Upper lobe of left lung (tissue), 6 donors: ENCODE results near the gene FNDC3B. TPM values are rescaled to one million over a fixed set of nuclear protein-coding genes. Genes with fewer than 3 reads are reported as not detected.

Experiments used
- ATAC-seq, 2 donors: fragments of 200-7000 bp; cut with Tn5 transposase; one replicate each; pipeline ENCODE4 v1.9.1; 2022; ENCODE audit warnings: mild to moderate bottlenecking in 2 of 2, moderate library complexity in 2 of 2; ENCODE audit not compliant: low FRiP score in 2 of 2
- DNase-seq, 2 donors: peaks; one replicate each; pipeline ENCODE4 v3.0.0-alpha.2; 2019 to 2020
- H3K27ac ChIP-seq, 4 donors: fragments of 200-600 bp; sonication (generic); one replicate each; pipeline ENCODE4 v1.5.1; 2016 to 2019
- H3K27me3 ChIP-seq, 4 donors: fragments of 200-600 bp; sonication (generic); one replicate each; pipeline ENCODE4 v1.5.1; 2017 to 2019
- H3K36me3 ChIP-seq, 4 donors: fragments of 200-600 bp; sonication (generic); one replicate each; pipeline ENCODE4 v1.5.1; 2016 to 2019
- H3K4me1 ChIP-seq, 4 donors: fragments of 200-600 bp; sonication (generic); one replicate each; pipeline ENCODE4 v1.5.1; 2018 to 2019
- H3K4me3 ChIP-seq, 4 donors: fragments of 200-600 bp; sonication (generic); one replicate each; pipeline ENCODE4 v1.5.1; 2017 to 2019; ENCODE audit warnings: mild to moderate bottlenecking in 2 of 4, moderate library complexity in 1 of 4
- H3K9me3 ChIP-seq, 4 donors: fragments of 200-600 bp; sonication (generic); one replicate each; pipeline ENCODE4 v1.5.1; 2018 to 2019
- EP300 ChIP-seq, 4 donors: sonication (generic); formaldehyde crosslinking; IDR thresholded peaks; one replicate each; pipeline ENCODE4 v1.5.1; 2017; ENCODE audit warnings: antibody characterized with exemption in 4 of 4, control low read depth in 2 of 4
- POLR2A ChIP-seq, 4 donors: fragments of 450-650 bp; IDR thresholded peaks; one replicate each; pipeline ENCODE4 v1.5.1; 2016 to 2017; ENCODE audit warnings: antibody characterized with exemption in 4 of 4, mild to moderate bottlenecking in 2 of 4
- POLR2AphosphoS5 ChIP-seq, 2 donors: sonication (generic); formaldehyde crosslinking; IDR thresholded peaks; one replicate each; pipeline ENCODE4 v1.5.1; 2017; ENCODE audit warnings: antibody characterized with exemption in 2 of 2
- WGBS, 2 donors: methylation state at CpG; one replicate each; pipeline ENCODE4 v1.1.5; 2017 to 2018; 5-methylcytosine and 5-hydroxymethylcytosine counted together
- total RNA-seq, 6 donors: library from RNA; depleted of rRNA in 4 of 6; stranded (reverse); fragments of >200 nt in 4 of 6; gene quantifications; one replicate each; pipeline versions ENCODE4 v1.1.0 to v1.2.1, GENCODE V29; 2016 to 2021
- TF ChIP-seq, protein P1 (sequence below), 6 experiments: fragments of 450-650 bp in 4 of 6; fragments of 200-600 bp in 2 of 6; sonication (generic) in 2 of 6; IDR thresholded peaks; one replicate each; pipeline ENCODE4 v1.5.1; 2016 to 2019; ENCODE audit warnings: antibody characterized with exemption in 6 of 6
- donor health status: DM: no; HTN: no; CAD: no; lungs with moderate emphysema.
- donor health status: DM: no; HTN: yes; CAD: no; lungs with severe emphysema.

Gene FNDC3B
- total RNA-seq, 6 donors from 2014 or later, result 73.3 to 167 (median 119) TPM

DNA sequence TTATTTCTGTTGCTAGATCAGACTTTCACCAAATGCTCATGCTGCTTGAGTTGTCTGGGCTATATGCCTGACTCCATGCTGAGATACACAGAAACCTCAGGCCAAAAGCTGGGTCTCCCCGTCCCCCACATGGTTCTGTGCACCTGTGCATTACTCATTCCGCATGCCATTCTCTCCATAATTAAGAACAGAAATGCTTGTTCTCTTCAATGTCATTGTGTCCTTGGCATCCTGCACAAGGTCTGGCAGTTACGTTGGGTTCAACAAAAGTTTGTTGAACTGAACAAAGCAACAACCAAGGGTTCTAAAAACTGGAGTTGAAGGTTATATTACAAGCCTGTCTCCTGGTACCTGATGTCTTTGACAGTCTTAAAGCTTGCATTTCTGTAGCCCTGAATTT is 177.5 kb downstream of the FNDC3B start:
- H3K4me1 ChIP-seq, result peaks cover 15 to 48% (median 31%) of the 10 kb centered on the region in 4 donors
- no peak for TF ChIP-seq POLR2A (IDR thresholded peaks at IDR 0.05)
- no peak for TF ChIP-seq EP300 (IDR thresholded peaks at IDR 0.05)
- TF ChIP-seq, protein P1, sequence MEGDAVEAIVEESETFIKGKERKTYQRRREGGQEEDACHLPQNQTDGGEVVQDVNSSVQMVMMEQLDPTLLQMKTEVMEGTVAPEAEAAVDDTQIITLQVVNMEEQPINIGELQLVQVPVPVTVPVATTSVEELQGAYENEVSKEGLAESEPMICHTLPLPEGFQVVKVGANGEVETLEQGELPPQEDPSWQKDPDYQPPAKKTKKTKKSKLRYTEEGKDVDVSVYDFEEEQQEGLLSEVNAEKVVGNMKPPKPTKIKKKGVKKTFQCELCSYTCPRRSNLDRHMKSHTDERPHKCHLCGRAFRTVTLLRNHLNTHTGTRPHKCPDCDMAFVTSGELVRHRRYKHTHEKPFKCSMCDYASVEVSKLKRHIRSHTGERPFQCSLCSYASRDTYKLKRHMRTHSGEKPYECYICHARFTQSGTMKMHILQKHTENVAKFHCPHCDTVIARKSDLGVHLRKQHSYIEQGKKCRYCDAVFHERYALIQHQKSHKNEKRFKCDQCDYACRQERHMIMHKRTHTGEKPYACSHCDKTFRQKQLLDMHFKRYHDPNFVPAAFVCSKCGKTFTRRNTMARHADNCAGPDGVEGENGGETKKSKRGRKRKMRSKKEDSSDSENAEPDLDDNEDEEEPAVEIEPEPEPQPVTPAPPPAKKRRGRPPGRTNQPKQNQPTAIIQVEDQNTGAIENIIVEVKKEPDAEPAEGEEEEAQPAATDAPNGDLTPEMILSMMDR (IDR thresholded peaks at IDR 0.05), result no peak
- no peak for TF ChIP-seq POLR2AphosphoS5 (IDR thresholded peaks at IDR 0.05)
- H3K27ac ChIP-seq, result no peak overlapping the region
- no peak overlapping the region for H3K4me3 ChIP-seq
- WGBS, 2 donors, result 92 to 96% methylated on average over 3 of the region's 3 CpGs
- ATAC-seq, result no peak
- H3K27me3 ChIP-seq, result no peaks in the 10 kb centered on the region
- H3K9me3 ChIP-seq, result no peaks in the 10 kb centered on the region
- DNase-seq, result no peak
- no peaks in the 10 kb centered on the region for H3K36me3 ChIP-seq

DNA sequence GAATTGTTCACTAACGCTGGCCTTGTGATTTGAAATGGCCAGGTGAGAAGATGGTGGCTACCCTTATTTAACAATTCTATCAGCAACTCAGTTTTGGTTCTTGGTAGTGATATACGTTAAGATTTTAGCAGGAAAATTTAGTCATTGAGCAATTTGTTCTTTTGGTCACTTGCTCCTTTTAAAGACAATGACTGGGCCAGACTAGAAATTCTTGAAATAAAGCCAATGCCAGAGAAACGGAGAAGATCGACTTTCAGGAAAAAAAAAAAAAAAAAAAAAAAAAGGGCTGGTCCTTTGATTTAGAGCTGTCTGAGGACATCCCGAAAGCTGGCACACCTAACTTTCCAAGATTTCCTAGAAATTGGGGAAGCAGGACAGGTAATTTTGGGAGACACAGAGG is 178.5 kb downstream of the FNDC3B start:
- no peak for TF ChIP-seq POLR2AphosphoS5 (IDR thresholded peaks at IDR 0.05)
- TF ChIP-seq, protein P1 (IDR thresholded peaks at IDR 0.05), result no peak
- ATAC-seq (no peak), DNase-seq (no peak)
- 44 to 55% methylated on average over 5 of the region's 5 CpGs for WGBS, 2 donors
- H3K27me3 ChIP-seq, result no peaks in the 10 kb centered on the region
- no peaks in the 10 kb centered on the region for H3K9me3 ChIP-seq
- no peaks in the 10 kb centered on the region for H3K36me3 ChIP-seq
- H3K4me3 ChIP-seq, result no peak overlapping the region
- peaks cover 13 to 39% (median 25%) of the 10 kb centered on the region in 4 donors for H3K4me1 ChIP-seq
- no peak overlapping the region for H3K27ac ChIP-seq

DNA sequence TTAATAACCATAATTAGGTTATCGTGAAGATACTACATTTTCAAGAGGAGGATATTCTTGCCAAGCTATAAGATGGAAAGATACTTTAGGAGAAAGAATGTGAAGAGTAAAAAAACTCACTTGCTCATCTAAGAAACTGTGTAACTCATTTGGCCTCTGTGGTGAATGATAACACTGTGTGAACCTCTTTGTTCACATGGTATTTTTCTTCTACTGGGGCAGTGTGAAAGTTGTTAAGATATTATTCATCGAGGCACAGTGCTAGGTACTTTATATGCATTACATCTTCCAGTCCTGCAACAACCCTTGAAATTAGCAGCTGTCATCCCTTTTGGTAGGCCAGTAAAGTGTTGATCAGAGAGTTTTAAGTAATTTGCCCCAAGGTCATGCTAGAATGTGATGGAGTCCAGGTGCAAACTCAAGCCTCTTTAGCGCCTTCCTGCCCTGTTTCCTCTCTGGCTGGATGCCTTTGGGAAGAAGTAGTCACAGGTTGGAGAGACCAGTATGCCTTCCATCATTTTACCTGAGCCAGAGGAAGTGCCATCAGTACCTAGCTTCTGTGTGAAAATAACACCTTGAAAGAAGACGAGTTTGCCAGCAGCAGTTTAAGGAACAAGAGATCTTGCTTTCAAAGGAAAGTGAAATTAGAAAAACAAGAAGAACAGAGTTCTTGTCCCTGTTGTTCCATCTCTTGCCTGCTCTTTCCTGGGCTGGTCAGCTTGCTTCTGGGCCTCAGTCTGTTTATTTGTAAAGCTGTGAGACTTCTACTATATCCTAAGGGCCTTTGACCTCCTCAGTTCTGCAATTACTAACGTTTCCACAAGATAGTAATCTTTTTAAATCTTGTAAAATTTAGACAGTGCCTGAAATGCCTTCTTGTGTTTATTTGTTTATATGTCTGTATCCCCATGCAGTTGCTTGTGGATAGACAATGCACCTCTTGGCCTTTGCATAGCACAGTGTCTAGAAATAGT is 179.3 kb downstream of the FNDC3B start:
- H3K36me3 ChIP-seq, result no peaks in the 10 kb centered on the region
- no peak for ATAC-seq
- H3K4me3 ChIP-seq, result no peak overlapping the region
- no peak for DNase-seq
- no peak for TF ChIP-seq POLR2A (IDR thresholded peaks at IDR 0.05)
- TF ChIP-seq EP300 (IDR thresholded peaks at IDR 0.05), result no peak
- TF ChIP-seq, protein P1 (IDR thresholded peaks at IDR 0.05), result no peak
- TF ChIP-seq POLR2AphosphoS5 (IDR thresholded peaks at IDR 0.05), result no peak
- WGBS, 2 donors, result 68 to 72% methylated on average over 4 to 5 of the region's 5 CpGs
- H3K27me3 ChIP-seq, result no peaks in the 10 kb centered on the region
- no peak overlapping the region for H3K27ac ChIP-seq
- H3K4me1 ChIP-seq, result peaks cover 10 to 37% (median 24%) of the 10 kb centered on the region in 4 donors
- H3K9me3 ChIP-seq, result no peaks in the 10 kb centered on the region

DNA sequence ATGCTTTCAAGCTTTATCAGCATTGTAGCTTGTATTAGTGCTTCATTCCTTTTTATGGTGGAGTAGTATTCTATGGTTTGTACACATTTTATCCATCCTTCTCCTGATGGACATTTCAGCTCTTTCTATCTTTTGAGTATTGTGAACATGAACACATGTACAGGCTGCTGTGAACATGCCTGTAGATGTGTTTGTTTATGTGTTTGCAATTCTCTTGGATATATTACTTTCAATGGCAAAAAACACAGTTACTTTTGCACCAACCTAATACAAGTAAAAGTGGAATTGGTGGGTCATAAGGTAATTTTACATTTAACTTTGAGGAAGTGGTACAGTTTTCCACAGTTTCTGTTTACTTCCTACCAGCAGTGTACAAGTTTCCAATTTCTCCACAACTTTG is 180.4 kb downstream of the FNDC3B start:
- Histone ChIP-seq H3K4me1 (peaks cover 6 to 37% (median 20%) of the 10 kb centered on the region in 4 donors), H3K36me3 (no peaks in the 10 kb centered on the region), H3K4me3 (no peak overlapping the region), H3K27ac (no peak overlapping the region), H3K9me3 (no peaks in the 10 kb centered on the region), H3K27me3 (no peaks in the 10 kb centered on the region)
- ATAC-seq (no peak), DNase-seq (no peak)
- TF ChIP-seq EP300 (IDR thresholded peaks at IDR 0.05) (no peak), POLR2A (IDR thresholded peaks at IDR 0.05) (no peak), POLR2AphosphoS5 (IDR thresholded peaks at IDR 0.05) (no peak)
- TF ChIP-seq, protein P1 (IDR thresholded peaks at IDR 0.05), result no peak
